ENCODE measurements around the gene OTOP3. TPM values are rescaled to one million over a fixed set of nuclear protein-coding genes. Genes with fewer than 3 reads are reported as not detected.
A peak's percentile ranks its signal among the peaks of the same experiment; 100 is the strongest.

Gene OTOP3
- total and polyA plus RNA-seq, 2 of the 4 experiments (the other 2 are of a cell fraction), result not detected

DNA sequence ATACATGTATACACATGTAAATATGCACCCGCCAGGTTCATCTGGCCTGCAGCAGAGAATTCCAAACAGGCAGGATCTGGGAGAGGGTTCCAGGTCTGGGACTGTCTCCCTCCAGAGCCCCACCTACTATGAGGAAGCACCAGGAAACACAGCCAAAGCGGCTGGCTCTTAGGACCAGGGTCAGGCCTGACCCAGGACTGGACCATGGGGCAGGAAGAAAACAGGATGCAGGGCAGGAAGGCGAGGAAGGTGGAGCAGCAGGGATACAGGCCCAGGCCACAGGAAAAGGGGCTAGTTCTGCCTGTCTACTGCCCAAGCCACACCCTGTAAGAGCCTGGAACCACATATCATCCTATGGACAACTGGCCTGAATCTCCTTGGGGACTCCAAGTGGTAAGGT, 34.7 kb downstream of the OTOP3 start:
- Histone ChIP-seq H2AK5ac (ENCODE audit: low read depth, low read length) (no peak overlapping the region), H3K9me3 (ENCODE audit: control insufficient read depth, insufficient read depth, low read length) (no peaks in the 10 kb centered on the region), H3K4me3 (ENCODE audit: insufficient read depth, low read depth, low read length) (no peak overlapping the region), H4K91ac (ENCODE audit: insufficient read depth, low read depth, low read length) (no peak overlapping the region), H2BK5ac (ENCODE audit: low read depth, low read length, poor library complexity, severe bottlenecking) (no peak overlapping the region), H3K4me1 (ENCODE audit: control insufficient read depth, insufficient read depth, low read length) (0 out of 2 replicates have a peak, but pooled peaks cover 2% of the 10 kb centered on the region), H2BK15ac (ENCODE audit: low read depth, low read length) (no peak overlapping the region), H3K27ac (ENCODE audit: insufficient read depth, low read length) (no peak overlapping the region), H3K4me2 (ENCODE audit: low read depth, low read length) (no peak overlapping the region), H2BK120ac (ENCODE audit: low read depth, low read length) (no peak overlapping the region), H3K36me3 (ENCODE audit: control insufficient read depth, insufficient read depth, low read length) (no peaks in the 10 kb centered on the region), H3K56ac (ENCODE audit: extremely low read depth, insufficient read depth, low read length) (no peak overlapping the region), H3K79me1 (ENCODE audit: low read depth in 1 of 2, low read length in 2 of 2) (no peaks in the 10 kb centered on the region), H4K8ac (ENCODE audit: low read depth in 2 of 2, low read length in 2 of 2) (no peak overlapping the region), H3K18ac (ENCODE audit: low read depth, low read length) (no peak overlapping the region), H3K14ac (replicated peaks; ENCODE audit: low read depth, low read length) (no peak overlapping the region), H4K5ac (ENCODE audit: low read depth, low read length) (no peak overlapping the region), H3K9ac (ENCODE audit: low read depth, low read length) (no peak overlapping the region), H2AK9ac (replicated peaks; ENCODE audit: low read depth, low read length, poor library complexity) (no peak overlapping the region), H3K4ac (ENCODE audit: low read depth, low read length) (no peak overlapping the region), H4K20me1 (ENCODE audit: insufficient read depth, low read length) (no peaks in the 10 kb centered on the region), H3K9me1 (ENCODE audit: insufficient read depth, low read length) (no peaks in the 10 kb centered on the region), H3K27me3 (ENCODE audit: control insufficient read depth, insufficient read depth, low read length) (peaks cover 46% of the 10 kb centered on the region), H2BK20ac (ENCODE audit: low read depth, low read length) (no peak overlapping the region), H2AFZ (replicated peaks; ENCODE audit: low read length, poor library complexity) (peak overlapping the region; percentile 11), H3K23ac (ENCODE audit: low read depth, low read length) (no peak overlapping the region)
- no peak for ATAC-seq (ENCODE audit: low read depth)
- dilution Hi-C loops (cut with HindIII; ENCODE audit: low sequenced_read_pairs, unreplicated experiment), result no loop called here
- no peak for TF ChIP-seq RAD21 (IDR thresholded peaks at IDR 0.05; ENCODE audit: low read length)
- no peak for TF ChIP-seq CHD1 (IDR thresholded peaks at IDR 0.05; ENCODE audit: low read depth, low read length)
- TF ChIP-seq CEBPB (IDR thresholded peaks at IDR 0.05; ENCODE audit: low read depth, low read length), result no peak
- no peak for TF ChIP-seq MAZ (IDR thresholded peaks at IDR 0.05; ENCODE audit: borderline replicate concordance, low read depth, low read length)
- no peak for TF ChIP-seq RCOR1 (IDR thresholded peaks at IDR 0.05; ENCODE audit: insufficient replicate concordance, low read length)
- no peak for TF ChIP-seq NFE2L2 (IDR thresholded peaks at IDR 0.05; ENCODE audit: low read depth, low read length)
- TF ChIP-seq POLR2A (IDR thresholded peaks at IDR 0.05; ENCODE audit: low read depth, low read length), result no peak
- in situ Hi-C loops (cut with MboI; ENCODE audit: low sequenced_read_pairs), result no loop called here
- POLR2A ChIA-PET (ENCODE audit: unreplicated experiment), result no interaction called here
- intact Hi-C loops (cut with micrococcal nuclease), result no loop called here
- BruUV-seq (replicated peaks), result no TSS peak
- CTCF ChIA-PET, result interaction anchor here (0.6 kb wide), 1 partner anchor 10 kb away, joined by 3 read pairs; no protein-coding TSS in a partner anchor
- WGBS, 2 experiments (ENCODE audit: extremely low coverage in 2 of 2, insufficient read length in 1 of 2), result 80% methylated on average over 1 of the region's 3 CpGs; no CpG with 5 or more reads in 1 of the 2 experiments
- DNase-seq, result no peak
